ENCODE measurements around the gene UQCRHL. TPM values are rescaled to one million over a fixed set of nuclear protein-coding genes. Genes with fewer than 3 reads are reported as not detected.

UQCRHL gene
- total RNA-seq, 2 donors from 2014 or later, result 1.6 to 3.7 TPM

DNA sequence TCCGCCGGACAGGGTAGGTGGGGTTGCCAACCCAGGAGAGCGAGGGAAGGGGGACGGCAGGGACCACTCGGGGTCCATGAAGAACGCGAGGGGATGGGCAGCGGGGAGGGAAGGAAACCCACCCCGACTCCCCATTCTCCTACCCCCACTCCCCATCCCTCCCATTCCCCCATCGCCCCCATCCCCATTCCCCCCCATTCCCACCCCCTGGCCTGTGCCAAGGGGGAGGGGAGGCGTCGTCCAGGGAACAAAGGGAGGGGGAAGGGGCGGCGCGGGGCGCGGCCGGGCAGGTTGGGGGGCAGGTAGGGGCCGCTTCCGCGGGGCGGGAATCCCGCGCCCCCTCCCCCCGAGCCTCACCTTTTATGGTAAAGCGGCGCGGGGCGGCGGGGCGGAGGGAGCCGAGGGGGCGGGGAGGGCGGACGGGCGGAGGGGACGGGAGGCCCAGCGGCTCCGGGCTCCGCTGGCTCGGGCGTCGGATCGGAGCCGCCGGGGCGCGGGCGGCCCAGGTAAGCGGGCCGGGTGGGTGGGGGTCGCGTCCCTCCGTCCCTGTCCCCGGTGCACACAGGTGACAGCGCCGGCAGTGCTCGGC, 49.0 kb downstream of the UQCRHL start, which contains the start of gene FBLIM1:
Gene FBLIM1 (plus strand): TSS at position 453 of the 589 bp plus-strand sequence. CDS start 6,189 bp downstream, outside the sequence.
- Histone ChIP-seq H3K9ac (ENCODE audit: extremely low read depth, low read length, poor library complexity, severe bottlenecking) (peak within 1 kb of the TSS; percentile 80), H3K36me3 (ENCODE audit: control insufficient read depth, insufficient read depth, low read length) (peaks cover 19% of the 10 kb centered on the region), H3K4me1 (ENCODE audit: control insufficient read depth, insufficient read depth, low read length) (peaks cover 13% of the 10 kb centered on the region), H3K9me3 (ENCODE audit: control insufficient read depth, low read length) (no peaks in the 10 kb centered on the region), H3K4me3 (ENCODE audit: low read length) (peak within 1 kb of the TSS; percentile 93), H3K27me3 (ENCODE audit: control insufficient read depth, insufficient read depth, low read length, poor library complexity, severe bottlenecking) (no peaks in the 10 kb centered on the region), H3K27ac (ENCODE audit: low read depth, low read length) (no peak within 1 kb of the TSS)
- H3K27ac Mint-ChIP-seq, result peak within 1 kb of the TSS; percentile 88
- 0% methylated on average over 44 of the region's 58 CpGs; no CpG with 5 or more reads in 1 of the 2 experiments for WGBS, 2 experiments (ENCODE audit: insufficient coverage in 1 of 2, insufficient read length in 1 of 2)
- H3K27me3 Mint-ChIP-seq (ENCODE audit: insufficient read depth), result peaks cover 18% of the 10 kb centered on the region
- TF ChIP-seq CTCF (conservative IDR thresholded peaks at IDR 0.05), result no peak
- H3K9me3 Mint-ChIP-seq, result peaks cover 1% of the 10 kb centered on the region
- peaks cover 7% of the 10 kb centered on the region for H3K36me3 Mint-ChIP-seq (ENCODE audit: low read depth)
- peak within 1 kb of the TSS; percentile 78 for H3K4me3 Mint-ChIP-seq
- H3K4me1 Mint-ChIP-seq, result peaks cover 30% of the 10 kb centered on the region
- peak; percentile 87 for DNase-seq

- Histone ChIP-seq H3K36me3 (ENCODE audit: control insufficient read depth, insufficient read depth, low read length) (peaks cover 17% of the 10 kb centered on the region), H3K27ac (ENCODE audit: low read depth, low read length) (no peak overlapping the region), H3K27me3 (ENCODE audit: control insufficient read depth, insufficient read depth, low read length, poor library complexity, severe bottlenecking) (no peaks in the 10 kb centered on the region), H3K9ac (ENCODE audit: extremely low read depth, low read length, poor library complexity, severe bottlenecking) (peak overlapping the region; percentile 20), H3K4me1 (ENCODE audit: control insufficient read depth, insufficient read depth, low read length) (peaks cover 13% of the 10 kb centered on the region), H3K9me3 (ENCODE audit: control insufficient read depth, low read length) (no peaks in the 10 kb centered on the region), H3K4me3 (ENCODE audit: low read length) (peak overlapping the region; percentile 78)
- peak; percentile 83 for DNase-seq
- H3K27ac Mint-ChIP-seq, result peak overlapping the region; percentile 83
- H3K4me1 Mint-ChIP-seq, result peaks cover 30% of the 10 kb centered on the region
- H3K27me3 Mint-ChIP-seq (ENCODE audit: insufficient read depth), result peaks cover 18% of the 10 kb centered on the region
- peak overlapping the region; percentile 68 for H3K4me3 Mint-ChIP-seq
- peak; percentile 12 for TF ChIP-seq CTCF (conservative IDR thresholded peaks at IDR 0.05)
- 5 to 22% methylated on average over 10 to 24 of the region's 24 CpGs for WGBS, 2 experiments (ENCODE audit: insufficient coverage in 1 of 2, insufficient read length in 1 of 2)
- peaks cover 1% of the 10 kb centered on the region for H3K9me3 Mint-ChIP-seq
- H3K36me3 Mint-ChIP-seq (ENCODE audit: low read depth), result peaks cover 6% of the 10 kb centered on the region
Measured at GRCh38 chr1:15757575-15758342, 49.7 kb downstream of the UQCRHL start.

Other genes with a start within 250 kb of the UQCRHL start
- gene AGMAT, start 222.6 kb downstream of the UQCRHL start, total RNA-seq, result 1 to 10 TPM; 3.8 to 4.4 TPM
- gene DDI2, start 190.2 kb downstream of the UQCRHL start, total RNA-seq, result 10 to 100 TPM; 36.0 to 37.6 TPM
- 10 to 100 TPM; 46.9 to 50.4 TPM for gene PLEKHM2, start 123.3 kb downstream of the UQCRHL start, total RNA-seq
- 1 to 10 TPM; 1.8 to 3.5 TPM for gene SLC25A34, start 71.4 kb downstream of the UQCRHL start, total RNA-seq
- 1 to 10 TPM in 1 of 2 donors, under 1 TPM in 1; 0.46 to 3.2 TPM for gene TMEM82, start 65.2 kb downstream of the UQCRHL start, total RNA-seq
- 10 to 100 TPM; 58.4 to 60.6 TPM for gene FBLIM1, start 48.9 kb downstream of the UQCRHL start, total RNA-seq
- 10 to 100 TPM; 61.5 to 71.9 TPM for gene SPEN, start 40.1 kb upstream of the UQCRHL start, total RNA-seq
- 10 to 100 TPM; 28.0 to 31.7 TPM for gene ZBTB17, start 168.5 kb upstream of the UQCRHL start, total RNA-seq
- gene SRARP, start 196.6 kb upstream of the UQCRHL start, total RNA-seq, result 1 to 10 TPM in 1 of 2 donors, under 1 TPM in 1; 0.97 to 1.3 TPM
- under 1 TPM in 1 of 2 donors, not detected in 1; 0.15 TPM for gene HSPB7, start 210.4 kb upstream of the UQCRHL start, total RNA-seq
- gene CLCNKA, start 214.4 kb upstream of the UQCRHL start, total RNA-seq, result 1 to 10 TPM; 3.2 to 3.5 TPM
- gene CLCNKB, start 236.1 kb upstream of the UQCRHL start, total RNA-seq, result 1 to 10 TPM; 3.6 to 3.7 TPM